Prostate gland (tissue), 2 donors: ENCODE results near the gene SUSD5. TPM values are rescaled to one million over a fixed set of nuclear protein-coding genes. Genes with fewer than 3 reads are reported as not detected.

Source experiments
- DNase-seq: peaks from one replicate; pipeline ENCODE4 v3.0.0-alpha.2; 2019; ENCODE audit warnings: low spot score
- H3K27ac ChIP-seq, 2 donors: fragments of 200-600 bp; sonication (generic); 2 replicates each; pipeline ENCODE4 v1.5.1; 2017 to 2019
- H3K27me3 ChIP-seq: fragments of 200-600 bp; sonication (generic); replicated peaks from 2 replicates; pipeline ENCODE4 v1.5.1; 2019; ENCODE audit not compliant: insufficient read depth
- H3K36me3 ChIP-seq, 2 donors: fragments of 200-600 bp; sonication (generic); 1 replicate in 1 of 2; 2 replicates in 1 of 2; pipeline versions ENCODE4 v1.5.1 to v1.8.1; 2017 to 2019
- H3K4me1 ChIP-seq: fragments of 200-600 bp; sonication (generic); replicated peaks from 2 replicates; pipeline ENCODE4 v1.5.1; 2019
- H3K4me3 ChIP-seq, 2 donors: fragments of 200-600 bp; sonication (generic); 2 replicates each; pipeline ENCODE4 v1.5.1; 2017 to 2019
- H3K9me3 ChIP-seq: fragments of 200-600 bp; sonication (generic); 2 replicates; pipeline ENCODE4 v1.5.1; 2017
- POLR2A ChIP-seq: fragments of 450-650 bp; IDR thresholded peaks from one replicate; pipeline ENCODE4 v1.6.1; 2016; ENCODE audit warnings: antibody characterized with exemption, mild to moderate bottlenecking
- POLR2AphosphoS5 ChIP-seq: sonication (generic); formaldehyde crosslinking; IDR thresholded peaks from one replicate; pipeline ENCODE4 v1.6.1; 2017; ENCODE audit warnings: antibody characterized with exemption
- WGBS: methylation state at CpG from one replicate; pipeline ENCODE4 v1.1.5; 2018; 5-methylcytosine and 5-hydroxymethylcytosine counted together
- intact Hi-C: fragments of 100-400 bp; cut with DNase I; formaldehyde crosslinking; loops from one replicate; pipeline ENCODE4 v1.14.2; 2022
- total RNA-seq, 2 donors: library from RNA; depleted of rRNA; stranded (reverse); fragments of >200 nt; gene quantifications; one replicate each; pipeline ENCODE4 v1.1.0, GENCODE V29; 2016
- TF ChIP-seq, protein P1 (sequence below), 4 experiments: fragments of 200-600 bp in 2 of 4; fragments of 450-650 bp in 2 of 4; sonication (generic) in 2 of 4; IDR thresholded peaks; 1 replicate in 3 of 4; 2 replicates in 1 of 4; pipeline ENCODE4 v1.5.1; 2016 to 2019; ENCODE audit warnings: antibody characterized with exemption in 4 of 4, mild to moderate bottlenecking in 2 of 4, moderate library complexity in 2 of 4

SUSD5 gene
- total RNA-seq, 2 donors from 2014 or later, result 0.77 to 6.9 TPM

DNA sequence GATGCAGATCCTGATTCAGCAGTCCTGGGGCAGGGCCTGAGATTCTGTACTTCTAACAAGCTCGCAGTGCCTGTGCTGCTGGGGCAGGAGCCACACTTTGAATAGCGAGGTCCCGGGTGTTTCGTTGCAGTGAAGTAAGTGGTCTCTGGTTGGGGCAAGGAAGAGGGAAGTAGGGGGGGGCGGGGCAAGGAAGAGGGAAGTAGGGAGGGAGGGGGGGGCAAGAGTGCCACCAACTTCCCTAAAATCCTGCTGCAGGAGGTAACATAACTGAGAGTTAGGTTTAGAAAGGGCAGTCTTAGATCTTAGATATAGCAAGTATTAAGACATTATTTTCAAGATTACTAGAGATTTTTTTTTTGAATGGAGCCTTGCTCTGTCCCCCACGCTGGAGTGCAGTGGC lies 69.3 kb downstream of the SUSD5 start:
- Histone ChIP-seq H3K9me3 (no peaks in the 10 kb centered on the region), H3K27ac (no peak overlapping the region), H3K4me1 (no peaks in the 10 kb centered on the region), H3K27me3 (no peaks in the 10 kb centered on the region), H3K36me3 (no peaks in the 10 kb centered on the region), H3K4me3 (no peak overlapping the region)
- intact Hi-C loops, result loop anchor here (10.0 kb wide), 1 partner anchor 55 kb away; no protein-coding TSS in a partner anchor
- no peak for DNase-seq
- TF ChIP-seq POLR2A (no peak), POLR2AphosphoS5 (no peak)
- TF ChIP-seq, protein P1, sequence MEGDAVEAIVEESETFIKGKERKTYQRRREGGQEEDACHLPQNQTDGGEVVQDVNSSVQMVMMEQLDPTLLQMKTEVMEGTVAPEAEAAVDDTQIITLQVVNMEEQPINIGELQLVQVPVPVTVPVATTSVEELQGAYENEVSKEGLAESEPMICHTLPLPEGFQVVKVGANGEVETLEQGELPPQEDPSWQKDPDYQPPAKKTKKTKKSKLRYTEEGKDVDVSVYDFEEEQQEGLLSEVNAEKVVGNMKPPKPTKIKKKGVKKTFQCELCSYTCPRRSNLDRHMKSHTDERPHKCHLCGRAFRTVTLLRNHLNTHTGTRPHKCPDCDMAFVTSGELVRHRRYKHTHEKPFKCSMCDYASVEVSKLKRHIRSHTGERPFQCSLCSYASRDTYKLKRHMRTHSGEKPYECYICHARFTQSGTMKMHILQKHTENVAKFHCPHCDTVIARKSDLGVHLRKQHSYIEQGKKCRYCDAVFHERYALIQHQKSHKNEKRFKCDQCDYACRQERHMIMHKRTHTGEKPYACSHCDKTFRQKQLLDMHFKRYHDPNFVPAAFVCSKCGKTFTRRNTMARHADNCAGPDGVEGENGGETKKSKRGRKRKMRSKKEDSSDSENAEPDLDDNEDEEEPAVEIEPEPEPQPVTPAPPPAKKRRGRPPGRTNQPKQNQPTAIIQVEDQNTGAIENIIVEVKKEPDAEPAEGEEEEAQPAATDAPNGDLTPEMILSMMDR (IDR thresholded peaks at IDR 0.05), result no peak
- WGBS, result 67% methylated on average over 6 of the region's 6 CpGs

DNA sequence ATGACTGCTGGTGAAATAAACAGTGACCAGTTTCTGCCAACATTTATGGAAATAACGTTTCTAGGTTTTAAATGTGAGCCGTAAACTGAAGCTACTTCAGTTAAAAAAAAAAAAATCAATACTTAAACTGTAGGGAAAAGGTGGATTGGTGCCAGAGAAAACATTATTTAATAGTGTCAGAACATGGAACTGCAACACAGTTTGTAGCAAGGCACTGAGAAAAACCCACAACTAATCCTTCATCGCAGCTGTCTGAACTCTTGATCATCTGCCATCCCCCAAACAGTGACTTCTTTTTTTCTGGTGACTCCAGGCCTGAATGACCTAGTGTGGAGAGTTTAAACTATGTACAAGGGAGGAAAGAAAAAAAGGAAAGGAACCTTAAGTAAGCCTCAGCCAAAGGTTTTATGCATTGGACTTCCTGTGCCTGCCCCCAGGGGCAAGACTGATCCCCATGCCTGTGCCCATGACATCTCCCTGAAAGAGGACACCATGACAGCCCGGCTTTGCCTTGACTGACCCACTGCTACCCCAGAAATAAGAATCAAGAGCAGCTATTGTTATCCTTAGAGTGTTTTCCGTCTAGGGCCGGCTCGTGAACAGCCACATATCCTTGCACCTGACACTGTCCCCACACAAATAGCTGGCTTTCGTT lies 71.7 kb downstream of the SUSD5 start:
- Histone ChIP-seq H3K9me3 (no peaks in the 10 kb centered on the region), H3K4me1 (no peaks in the 10 kb centered on the region), H3K36me3 (no peaks in the 10 kb centered on the region), H3K27me3 (no peaks in the 10 kb centered on the region), H3K4me3 (no peak overlapping the region), H3K27ac (no peak overlapping the region)
- no peak for DNase-seq
- intact Hi-C loops, result loop anchor here (10.0 kb wide), 1 partner anchor 58 kb away; no protein-coding TSS in a partner anchor
- TF ChIP-seq POLR2AphosphoS5, result no peak
- TF ChIP-seq, protein P1 (IDR thresholded peaks at IDR 0.05), result peak in 1 of 4 experiments; percentile 4
- WGBS, result 44% methylated on average over 8 of the region's 8 CpGs

DNA sequence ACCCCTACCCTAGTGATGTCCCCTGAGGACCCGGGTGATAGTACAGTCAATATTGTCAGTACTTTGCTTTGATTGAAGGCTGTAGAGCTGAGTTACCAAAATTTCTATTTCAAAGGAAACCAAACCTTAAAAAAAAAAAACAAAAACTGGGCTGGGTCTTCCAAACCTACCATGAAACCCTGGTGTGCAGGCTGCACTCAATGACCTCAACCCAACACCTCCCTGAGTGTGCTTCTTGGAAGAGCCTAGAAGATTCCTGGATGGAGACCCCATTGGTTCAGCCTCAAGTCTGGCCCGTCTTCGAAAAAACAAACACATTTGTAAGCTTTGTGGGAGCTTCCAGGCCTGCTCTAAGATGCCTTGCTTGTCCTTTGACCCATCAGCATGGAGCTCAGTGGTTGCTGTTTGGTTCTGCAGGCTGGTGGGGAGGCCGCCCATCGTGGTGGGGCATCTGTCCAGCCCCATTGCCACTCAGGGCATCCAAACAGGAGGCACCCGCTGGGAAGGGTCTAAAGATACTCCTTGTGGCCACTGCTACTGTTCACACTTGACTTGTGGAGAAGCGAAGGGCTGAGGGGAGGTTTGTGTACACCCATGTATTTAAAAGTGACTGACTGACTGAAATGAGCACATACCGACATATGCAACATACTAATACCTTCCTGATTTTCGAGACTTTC lies 72.6 kb downstream of the SUSD5 start:
- Histone ChIP-seq H3K4me1 (no peaks in the 10 kb centered on the region), H3K9me3 (no peaks in the 10 kb centered on the region), H3K27me3 (no peaks in the 10 kb centered on the region), H3K27ac (no peak overlapping the region), H3K4me3 (no peak overlapping the region), H3K36me3 (no peaks in the 10 kb centered on the region)
- intact Hi-C loops, result loop anchor here (10.0 kb wide), 1 partner anchor 59 kb away; no protein-coding TSS in a partner anchor
- TF ChIP-seq POLR2AphosphoS5 (no peak), POLR2A (no peak)
- TF ChIP-seq, protein P1 (IDR thresholded peaks at IDR 0.05), result no peak
- WGBS, result 84% methylated on average over 9 of the region's 9 CpGs
- no peak for DNase-seq

DNA sequence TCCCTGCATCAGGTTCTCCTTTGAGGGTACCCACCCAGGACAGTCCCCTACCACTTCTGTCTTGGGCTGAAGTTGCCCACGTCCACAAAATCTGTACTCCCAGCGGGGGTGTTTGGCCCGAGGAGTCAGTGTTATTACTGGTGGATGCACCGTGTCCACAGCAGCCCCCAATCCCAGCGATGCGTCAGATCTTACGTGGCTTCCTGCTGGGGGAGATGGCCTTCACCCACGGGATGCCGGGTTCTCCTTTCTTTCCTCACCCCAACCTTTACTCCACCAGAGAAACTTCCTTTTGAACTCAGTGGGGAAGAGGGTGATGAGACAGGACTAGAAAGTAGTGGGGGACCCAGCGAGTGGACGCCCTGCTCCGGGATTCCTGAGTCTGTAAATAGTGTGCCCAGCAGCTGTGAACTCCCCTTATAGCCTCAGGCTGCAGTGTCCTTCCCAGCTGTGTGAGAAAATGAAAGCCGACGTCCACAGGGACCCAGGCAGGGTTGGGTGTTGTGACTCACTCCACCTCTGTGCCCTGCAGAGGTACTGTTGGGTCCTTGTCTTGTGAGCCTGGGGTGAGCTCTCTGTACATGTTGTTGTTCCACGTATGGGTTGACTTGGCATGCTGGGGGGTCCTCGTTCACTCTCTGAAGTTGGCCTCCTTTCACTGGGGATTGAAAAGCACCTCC lies 73.2 kb downstream of the SUSD5 start:
- Histone ChIP-seq H3K36me3 (no peaks in the 10 kb centered on the region), H3K9me3 (no peaks in the 10 kb centered on the region), H3K27ac (no peak overlapping the region), H3K4me1 (no peaks in the 10 kb centered on the region), H3K4me3 (no peak overlapping the region), H3K27me3 (no peaks in the 10 kb centered on the region)
- 90% methylated on average over 16 of the region's 16 CpGs for WGBS
- intact Hi-C loops, result loop anchor here (10.0 kb wide), 1 partner anchor 59 kb away; no protein-coding TSS in a partner anchor
- no peak for DNase-seq
- TF ChIP-seq POLR2A, result no peak
- TF ChIP-seq, protein P1 (IDR thresholded peaks at IDR 0.05), result no peak
- TF ChIP-seq POLR2AphosphoS5, result no peak
